GM10248 (cell line): ENCODE measurements around the gene CCDC38.

Source experiments
- CTCF ChIA-PET: fragments of 300-600 bp; sonication (Branson Sonifier 250); formaldehyde crosslinking; extraction: SDS; loops from one replicate; lab custom pipeline; 2021; ENCODE audit warnings: antibody characterized with exemption; lab: Yijun Ruan, JAX
- POLR2A ChIA-PET: fragments of 350-650 bp; sonication (Branson Sonifier 250); formaldehyde crosslinking; extraction: SDS; loops from one replicate; lab custom pipeline; 2020; ENCODE audit warnings: antibody characterized with exemption; lab: Yijun Ruan, JAX
- DNase-seq: peaks from one replicate; pipeline ENCODE4 v3.0.0; 2012; ENCODE audit errors: extremely low spot score
- CTCF ChIP-seq: IDR thresholded peaks from 2 replicates; pipeline ENCODE4 v1.5.1; 2012; ENCODE audit warnings: mild to moderate bottlenecking, low read depth; ENCODE audit errors: extremely low read depth, missing control alignments, control extremely low read depth

CCDC38 gene

GRCh38 chr12:95908573-95908972 is 33.8 kb downstream of the CCDC38 start:
- CTCF ChIA-PET, result interaction anchor here (0.8 kb wide), 1 partner anchor 10 kb away, joined by 3 read pairs; no protein-coding TSS in a partner anchor
- TF ChIP-seq CTCF, result no peak
- no peak for DNase-seq
- POLR2A ChIA-PET, result no interaction called here

- ChIA-PET POLR2A (no interaction called here), CTCF (interaction anchor here (1.2 to 1.4 kb wide), 2 partner anchors 18 to 68 kb away, joined by 3 read pairs; no protein-coding TSS in a partner anchor)
- no peak for TF ChIP-seq CTCF
- no peak for DNase-seq
Measured at GRCh38 chr12:95898081-95898480, 44.3 kb downstream of the CCDC38 start.

- no peak for TF ChIP-seq CTCF
- ChIA-PET CTCF (interaction anchor here (1.9 kb wide), 1 partner anchor 22 kb away, joined by 8 read pairs; no protein-coding TSS in a partner anchor), POLR2A (no interaction called here)
Measured at GRCh38 chr12:95896846-95897245, 45.6 kb downstream of the CCDC38 start.

GRCh38 chr12:95890958-95891357 is 51.5 kb downstream of the CCDC38 start:
- ChIA-PET CTCF (no interaction called here), POLR2A (no interaction called here)
- DNase-seq, result no peak
- no peak for TF ChIP-seq CTCF

More at GRCh38 chr12:95896846-95897245, 45.6 kb downstream of the CCDC38 start:
- no peak for DNase-seq

GRCh38 chr12:95887311-95887710 is 55.1 kb downstream of the CCDC38 start:
- CTCF ChIA-PET, result no interaction called here
- no peak for TF ChIP-seq CTCF
- POLR2A ChIA-PET, result no interaction called here
- DNase-seq, result no peak

- ChIA-PET POLR2A (no interaction called here), CTCF (interaction anchor here (1.3 to 1.5 kb wide), 3 partner anchors 20 to 28 kb away, joined by 3 to 4 read pairs (median 3); no protein-coding TSS in a partner anchor)
- DNase-seq, result no peak
- TF ChIP-seq CTCF, result no peak
Measured at GRCh38 chr12:95884998-95885397, 57.4 kb downstream of the CCDC38 start.
